Endothelial cell (in vitro differentiated cells): ENCODE measurements around the gene TSC22D2. TPM values are rescaled to one million over a fixed set of nuclear protein-coding genes. Genes with fewer than 3 reads are reported as not detected.

Source experiments
- DNase-seq: peaks from one replicate; pipeline ENCODE4 v3.0.0; 2021; ENCODE audit warnings: low spot score
- H3K27ac Mint-ChIP-seq: one replicate; pipeline ENCODE4 v1.8.0; 2021; ENCODE audit warnings: mixed read lengths, inconsistent platforms; ENCODE audit not compliant: unreplicated experiment
- H3K27me3 Mint-ChIP-seq: one replicate; pipeline ENCODE4 v1.8.0; 2021; ENCODE audit warnings: mild to moderate bottlenecking, moderate library complexity, mixed read lengths, inconsistent platforms; ENCODE audit not compliant: unreplicated experiment
- H3K36me3 Mint-ChIP-seq: one replicate; pipeline ENCODE4 v1.8.0; 2021; ENCODE audit warnings: mild to moderate bottlenecking, low read depth, mixed read lengths, inconsistent platforms; ENCODE audit not compliant: unreplicated experiment
- H3K4me1 Mint-ChIP-seq: one replicate; pipeline ENCODE4 v1.8.0; 2021; ENCODE audit warnings: mild to moderate bottlenecking, mixed read lengths, inconsistent platforms; ENCODE audit not compliant: unreplicated experiment
- H3K4me3 Mint-ChIP-seq: one replicate; pipeline ENCODE4 v1.8.0; 2021; ENCODE audit warnings: mild to moderate bottlenecking, mixed read lengths, inconsistent platforms; ENCODE audit not compliant: unreplicated experiment
- H3K9me3 Mint-ChIP-seq: one replicate; pipeline ENCODE4 v1.8.0; 2021; ENCODE audit warnings: mixed read lengths, inconsistent platforms; ENCODE audit not compliant: unreplicated experiment
- CTCF ChIP-seq: fragments of 200-600 bp; sonication (generic); IDR thresholded peaks from one replicate; pipeline ENCODE4 v1.5.0; 2021; ENCODE audit warnings: antibody characterized with exemption; ENCODE audit not compliant: unreplicated experiment
- total RNA-seq: library from RNA; stranded (reverse); fragmentation: NEBNext Ultra II Directional; extraction: Animal tissue kit (Norgen Biotek cat#: 25700); gene quantifications from one replicate; pipeline ENCODE4 v1.2.1, GENCODE V29; 2021; ENCODE audit not compliant: unreplicated experiment

TSC22D2 gene
- total RNA-seq, 1 donor from 2014 or later, result 38.8 TPM

- no peaks in the 10 kb centered on the region for H3K36me3 Mint-ChIP-seq
- no peak for DNase-seq
- H3K4me3 Mint-ChIP-seq, result no peak overlapping the region
- TF ChIP-seq CTCF, result no peak
- peaks cover 1% of the 10 kb centered on the region for H3K27me3 Mint-ChIP-seq
- peaks cover 5% of the 10 kb centered on the region for H3K4me1 Mint-ChIP-seq
- H3K27ac Mint-ChIP-seq, result no peak overlapping the region
- H3K9me3 Mint-ChIP-seq, result no peaks in the 10 kb centered on the region
Measured at GRCh38 chr3:150479370-150479769, 71.3 kb downstream of the TSC22D2 start.

GRCh38 chr3:150480877-150481276 lies 72.8 kb downstream of the TSC22D2 start:
- H3K4me3 Mint-ChIP-seq, result no peak overlapping the region
- DNase-seq, result no peak
- peaks cover 5% of the 10 kb centered on the region for H3K4me1 Mint-ChIP-seq
- H3K9me3 Mint-ChIP-seq, result no peaks in the 10 kb centered on the region
- peaks cover 1% of the 10 kb centered on the region for H3K27me3 Mint-ChIP-seq
- no peak overlapping the region for H3K27ac Mint-ChIP-seq
- H3K36me3 Mint-ChIP-seq, result no peaks in the 10 kb centered on the region
- no peak for TF ChIP-seq CTCF

GRCh38 chr3:150483226-150483625 lies 75.1 kb downstream of the TSC22D2 start:
- Mint-ChIP-seq H3K4me1 (peaks cover 5% of the 10 kb centered on the region), H3K36me3 (no peaks in the 10 kb centered on the region), H3K27ac (no peak overlapping the region), H3K9me3 (no peaks in the 10 kb centered on the region), H3K4me3 (no peak overlapping the region), H3K27me3 (peaks cover 1% of the 10 kb centered on the region)
- no peak for TF ChIP-seq CTCF
- no peak for DNase-seq

DNA sequence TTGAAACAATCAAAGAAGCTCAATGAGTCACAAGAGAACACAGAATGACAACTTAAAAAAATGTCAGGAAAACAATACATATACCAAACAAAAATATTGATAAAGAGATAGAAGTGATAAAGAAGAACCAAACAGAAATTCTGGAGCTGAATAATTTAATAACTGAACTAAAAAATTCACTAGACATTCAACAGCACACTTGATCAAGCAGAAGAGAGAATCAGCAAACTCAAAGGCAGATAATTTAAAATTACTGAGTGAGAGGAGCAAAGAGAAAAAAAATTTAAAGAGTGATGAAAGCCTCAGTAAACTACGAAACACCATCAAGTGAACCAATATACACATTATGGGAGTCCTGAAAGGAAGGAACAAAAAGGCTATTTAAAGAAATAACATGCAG lies 76.3 kb downstream of the TSC22D2 start:
- Mint-ChIP-seq H3K27me3 (peaks cover 1% of the 10 kb centered on the region), H3K36me3 (no peaks in the 10 kb centered on the region), H3K4me3 (no peak overlapping the region), H3K9me3 (no peaks in the 10 kb centered on the region), H3K27ac (no peak overlapping the region), H3K4me1 (peaks cover 5% of the 10 kb centered on the region)
- TF ChIP-seq CTCF, result no peak
- DNase-seq, result no peak

DNA sequence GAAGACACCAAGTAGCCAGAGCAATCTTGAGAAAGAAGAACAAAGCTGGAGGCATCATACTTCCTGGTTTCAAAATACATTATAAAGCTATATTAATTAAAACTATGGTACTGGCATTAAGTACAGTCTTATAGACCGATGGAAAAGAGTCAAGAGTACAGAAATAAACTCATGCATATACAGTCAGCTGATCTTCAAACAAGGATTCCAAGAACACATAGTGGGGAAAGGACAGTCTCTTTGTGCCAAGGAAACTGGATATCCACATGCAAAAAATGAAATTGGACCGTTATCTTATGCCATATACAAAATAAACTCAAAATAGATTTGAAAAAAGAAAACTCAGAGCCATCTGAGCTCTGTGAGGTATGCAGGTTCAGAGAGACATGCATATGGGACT lies 80.8 kb downstream of the TSC22D2 start:
- TF ChIP-seq CTCF, result no peak
- H3K4me1 Mint-ChIP-seq, result no peaks in the 10 kb centered on the region
- H3K4me3 Mint-ChIP-seq, result no peak overlapping the region
- no peaks in the 10 kb centered on the region for H3K9me3 Mint-ChIP-seq
- peaks cover under 1% of the 10 kb centered on the region for H3K27me3 Mint-ChIP-seq
- no peak overlapping the region for H3K27ac Mint-ChIP-seq
- no peak for DNase-seq
- H3K36me3 Mint-ChIP-seq, result no peaks in the 10 kb centered on the region
